ENCODE data around the gene STRA6.
A peak's percentile ranks its signal among the peaks of the same experiment; 100 is the strongest.

STRA6 gene

GRCh38 chr15:74202452-74203401 is at the start of gene STRA6:
TSS of gene STRA6 (minus strand) at chr15:74202787. CDS start at chr15:74202267, 520 bp downstream.
- H3K9me3 ChIP-seq (ENCODE audit: control insufficient read depth, insufficient read depth, low read length): no peaks in the 10 kb centered on the region
- H3K4me3 ChIP-seq (ENCODE audit: low read depth, low read length): peak within 1 kb of the TSS; percentile 56
- H3K27me3 ChIP-seq (ENCODE audit: control insufficient read depth, insufficient read depth, low read length): peaks cover 29% of the 10 kb centered on the region
- peak within 1 kb of the TSS; percentile 70 for H3K9ac ChIP-seq (ENCODE audit: low read depth, low read length)
- H3K36me3 ChIP-seq (ENCODE audit: control insufficient read depth, insufficient read depth, low read length): no peaks in the 10 kb centered on the region
- H3K4me1 ChIP-seq (ENCODE audit: control insufficient read depth, insufficient read depth, low read length): peaks cover 31% of the 10 kb centered on the region

GRCh38 chr15:74252291-74252690 is 49.7 kb upstream of the STRA6 start:
- Histone ChIP-seq H3K9me3 (ENCODE audit: control insufficient read depth, insufficient read depth, low read length) (no peaks in the 10 kb centered on the region), H3K27me3 (ENCODE audit: control insufficient read depth, insufficient read depth, low read length) (peaks cover 2% of the 10 kb centered on the region), H3K4me1 (ENCODE audit: control insufficient read depth, insufficient read depth, low read length) (no peaks in the 10 kb centered on the region), H3K36me3 (ENCODE audit: control insufficient read depth, insufficient read depth, low read length) (no peaks in the 10 kb centered on the region), H3K4me3 (ENCODE audit: low read depth, low read length) (no peak overlapping the region), H3K9ac (ENCODE audit: low read depth, low read length) (no peak overlapping the region)

- Histone ChIP-seq H3K27me3 (ENCODE audit: control insufficient read depth, insufficient read depth, low read length) (no peaks in the 10 kb centered on the region), H3K9ac (ENCODE audit: low read depth, low read length) (no peak overlapping the region), H3K36me3 (ENCODE audit: control insufficient read depth, insufficient read depth, low read length) (no peaks in the 10 kb centered on the region), H3K9me3 (ENCODE audit: control insufficient read depth, insufficient read depth, low read length) (no peaks in the 10 kb centered on the region), H3K4me1 (ENCODE audit: control insufficient read depth, insufficient read depth, low read length) (no peaks in the 10 kb centered on the region), H3K4me3 (ENCODE audit: low read depth, low read length) (no peak overlapping the region)
These were observed 48.7 kb upstream of the STRA6 start for GRCh38 chr15:74251131-74251811.

GRCh38 chr15:74250266-74250665 is 47.7 kb upstream of the STRA6 start:
- no peak overlapping the region for H3K9ac ChIP-seq (ENCODE audit: low read depth, low read length)
- H3K27me3 ChIP-seq (ENCODE audit: control insufficient read depth, insufficient read depth, low read length): peaks cover 4% of the 10 kb centered on the region
- H3K4me3 ChIP-seq (ENCODE audit: low read depth, low read length): no peak overlapping the region
- H3K4me1 ChIP-seq (ENCODE audit: control insufficient read depth, insufficient read depth, low read length): no peaks in the 10 kb centered on the region
- no peaks in the 10 kb centered on the region for H3K36me3 ChIP-seq (ENCODE audit: control insufficient read depth, insufficient read depth, low read length)
- no peaks in the 10 kb centered on the region for H3K9me3 ChIP-seq (ENCODE audit: control insufficient read depth, insufficient read depth, low read length)

GRCh38 chr15:74245342-74245931 is 42.9 kb upstream of the STRA6 start:
- Histone ChIP-seq H3K4me3 (ENCODE audit: low read depth, low read length) (peak overlapping the region; percentile 35), H3K36me3 (ENCODE audit: control insufficient read depth, insufficient read depth, low read length) (no peaks in the 10 kb centered on the region), H3K27me3 (ENCODE audit: control insufficient read depth, insufficient read depth, low read length) (peaks cover 20% of the 10 kb centered on the region), H3K4me1 (ENCODE audit: control insufficient read depth, insufficient read depth, low read length) (peaks cover 2% of the 10 kb centered on the region), H3K9me3 (ENCODE audit: control insufficient read depth, insufficient read depth, low read length) (no peaks in the 10 kb centered on the region), H3K9ac (ENCODE audit: low read depth, low read length) (no peak overlapping the region)

- H3K9ac ChIP-seq (ENCODE audit: low read depth, low read length): no peak overlapping the region
- H3K4me1 ChIP-seq (ENCODE audit: control insufficient read depth, insufficient read depth, low read length): peaks cover 2% of the 10 kb centered on the region
- peaks cover 20% of the 10 kb centered on the region for H3K27me3 ChIP-seq (ENCODE audit: control insufficient read depth, insufficient read depth, low read length)
- H3K4me3 ChIP-seq (ENCODE audit: low read depth, low read length): peak overlapping the region; percentile 35
- no peaks in the 10 kb centered on the region for H3K9me3 ChIP-seq (ENCODE audit: control insufficient read depth, insufficient read depth, low read length)
- H3K36me3 ChIP-seq (ENCODE audit: control insufficient read depth, insufficient read depth, low read length): no peaks in the 10 kb centered on the region
These were observed 42.3 kb upstream of the STRA6 start for GRCh38 chr15:74244822-74245341.

GRCh38 chr15:74243431-74243830 is 40.8 kb upstream of the STRA6 start:
- Histone ChIP-seq H3K9me3 (ENCODE audit: control insufficient read depth, insufficient read depth, low read length) (no peaks in the 10 kb centered on the region), H3K4me3 (ENCODE audit: low read depth, low read length) (no peak overlapping the region), H3K36me3 (ENCODE audit: control insufficient read depth, insufficient read depth, low read length) (no peaks in the 10 kb centered on the region), H3K27me3 (ENCODE audit: control insufficient read depth, insufficient read depth, low read length) (peaks cover 20% of the 10 kb centered on the region), H3K9ac (ENCODE audit: low read depth, low read length) (no peak overlapping the region), H3K4me1 (ENCODE audit: control insufficient read depth, insufficient read depth, low read length) (peaks cover 4% of the 10 kb centered on the region)

- Histone ChIP-seq H3K36me3 (ENCODE audit: control insufficient read depth, insufficient read depth, low read length) (no peaks in the 10 kb centered on the region), H3K4me1 (ENCODE audit: control insufficient read depth, insufficient read depth, low read length) (peaks cover 4% of the 10 kb centered on the region), H3K9ac (ENCODE audit: low read depth, low read length) (no peak overlapping the region), H3K27me3 (ENCODE audit: control insufficient read depth, insufficient read depth, low read length) (peaks cover 20% of the 10 kb centered on the region), H3K9me3 (ENCODE audit: control insufficient read depth, insufficient read depth, low read length) (no peaks in the 10 kb centered on the region), H3K4me3 (ENCODE audit: low read depth, low read length) (no peak overlapping the region)
These were observed 40.0 kb upstream of the STRA6 start for GRCh38 chr15:74242441-74243185.

GRCh38 chr15:74240897-74241614 is 38.5 kb upstream of the STRA6 start:
- H3K27me3 ChIP-seq (ENCODE audit: control insufficient read depth, insufficient read depth, low read length): peaks cover 19% of the 10 kb centered on the region
- H3K9me3 ChIP-seq (ENCODE audit: control insufficient read depth, insufficient read depth, low read length): no peaks in the 10 kb centered on the region
- H3K4me3 ChIP-seq (ENCODE audit: low read depth, low read length): no peak overlapping the region
- H3K4me1 ChIP-seq (ENCODE audit: control insufficient read depth, insufficient read depth, low read length): peaks cover 4% of the 10 kb centered on the region
- no peaks in the 10 kb centered on the region for H3K36me3 ChIP-seq (ENCODE audit: control insufficient read depth, insufficient read depth, low read length)
- H3K9ac ChIP-seq (ENCODE audit: low read depth, low read length): no peak overlapping the region

GRCh38 chr15:74240002-74240568 is 37.5 kb upstream of the STRA6 start:
- no peaks in the 10 kb centered on the region for H3K36me3 ChIP-seq (ENCODE audit: control insufficient read depth, insufficient read depth, low read length)
- H3K9me3 ChIP-seq (ENCODE audit: control insufficient read depth, insufficient read depth, low read length): no peaks in the 10 kb centered on the region
- H3K4me1 ChIP-seq (ENCODE audit: control insufficient read depth, insufficient read depth, low read length): peaks cover 4% of the 10 kb centered on the region
- peaks cover 15% of the 10 kb centered on the region for H3K27me3 ChIP-seq (ENCODE audit: control insufficient read depth, insufficient read depth, low read length)
- no peak overlapping the region for H3K9ac ChIP-seq (ENCODE audit: low read depth, low read length)
- H3K4me3 ChIP-seq (ENCODE audit: low read depth, low read length): no peak overlapping the region

Measured in iPS-15b (cell line).